IMR-90 (cell line): ENCODE results near the gene FBN1. TPM values are rescaled to one million over a fixed set of nuclear protein-coding genes. Genes with fewer than 3 reads are reported as not detected.

ENCODE experiments used
- ATAC-seq: fragments of 200-7000 bp; cut with Tn5 transposase; 2 replicates; pipeline ENCODE4 v1.9.1; 2020; ENCODE audit warnings: low read depth, mild to moderate bottlenecking, moderate library complexity
- BruUV-seq: library from RNA; stranded (reverse); fragments of 400-500 nt; replicated peaks from 2 replicates; lab custom pipeline; 2021; lab: Mats Ljungman, UMichigan
- CTCF ChIA-PET: fragments of 300-600 bp; formaldehyde crosslinking; extraction: SDS; loops from one replicate; lab custom pipeline; 2021; ENCODE audit warnings: antibody characterized with exemption; lab: Yijun Ruan, JAX
- POLR2A ChIA-PET: fragments of 300-600 bp; sonication (Branson Sonifier 250); formaldehyde crosslinking; loops from one replicate; lab custom pipeline; 2022; ENCODE audit warnings: antibody characterized with exemption; ENCODE audit not compliant: unreplicated experiment; lab: Charles Lee
- DNase-seq: peaks from one replicate; pipeline ENCODE4 v3.0.0; 2013
- H2AFZ ChIP-seq: replicated peaks from 2 replicates; pipeline ENCODE3; 2013; ENCODE audit warnings: low read length, mild to moderate bottlenecking; ENCODE audit not compliant: poor library complexity
- H2AK5ac ChIP-seq: 2 replicates; pipeline ENCODE4 v1.6.1; 2013; ENCODE audit warnings: low read depth, low read length, inconsistent platforms
- H2AK9ac ChIP-seq: replicated peaks from 2 replicates; pipeline ENCODE3; 2013; ENCODE audit warnings: mild to moderate bottlenecking, low read depth, low read length, moderate library complexity; ENCODE audit not compliant: poor library complexity
- H2BK120ac ChIP-seq: 2 replicates; pipeline ENCODE4 v1.6.1; 2013; ENCODE audit warnings: low read depth, low read length, inconsistent platforms
- H2BK15ac ChIP-seq: 3 replicates; pipeline ENCODE4 v1.6.1; 2013; ENCODE audit warnings: low read depth, low read length, inconsistent platforms
- H2BK20ac ChIP-seq: 2 replicates; pipeline ENCODE4 v1.6.1; 2013; ENCODE audit warnings: low read depth, mild to moderate bottlenecking, inconsistent platforms, low read length, moderate library complexity
- H2BK5ac ChIP-seq: 2 replicates; pipeline ENCODE4 v1.6.1; 2013; ENCODE audit warnings: mild to moderate bottlenecking, low read depth, low read length, inconsistent platforms; ENCODE audit not compliant: poor library complexity, severe bottlenecking
- H3K14ac ChIP-seq: replicated peaks from 2 replicates; pipeline ENCODE4 v1.6.1; 2013; ENCODE audit warnings: low read depth, low read length, inconsistent platforms
- H3K18ac ChIP-seq: 2 replicates; pipeline ENCODE4 v1.6.1; 2013; ENCODE audit warnings: low read depth, low read length, control low read depth
- H3K23ac ChIP-seq: 2 replicates; pipeline ENCODE4 v1.6.1; 2013; ENCODE audit warnings: low read depth, low read length, inconsistent platforms
- H3K27ac ChIP-seq: 2 replicates; pipeline ENCODE4 v1.5.1; 2013; ENCODE audit warnings: mild to moderate bottlenecking, control low read depth, low read length; ENCODE audit not compliant: insufficient read depth
- H3K27me3 ChIP-seq: 2 replicates; pipeline ENCODE4 v1.6.1; 2013; ENCODE audit warnings: low read length; ENCODE audit not compliant: control insufficient read depth, insufficient read depth
- H3K36me3 ChIP-seq: 2 replicates; pipeline ENCODE4 v1.6.1; 2013; ENCODE audit warnings: low read length, mixed read lengths; ENCODE audit not compliant: control insufficient read depth, insufficient read depth
- H3K4ac ChIP-seq: 2 replicates; pipeline ENCODE4 v1.6.1; 2013; ENCODE audit warnings: low read depth, low read length, inconsistent platforms
- H3K4me1 ChIP-seq: 2 replicates; pipeline ENCODE4 v1.6.1; 2013; ENCODE audit warnings: low read length, mixed read lengths; ENCODE audit not compliant: control insufficient read depth, insufficient read depth
- H3K4me2 ChIP-seq: 2 replicates; pipeline ENCODE4 v1.6.1; 2013; ENCODE audit warnings: low read depth, mild to moderate bottlenecking, control low read depth, low read length, moderate library complexity
- H3K4me3 ChIP-seq: 2 replicates; pipeline ENCODE4 v1.5.1; 2013; ENCODE audit warnings: low read depth, mild to moderate bottlenecking, control low read depth, low read length, moderate library complexity; ENCODE audit not compliant: insufficient read depth
- H3K56ac ChIP-seq: 2 replicates; pipeline ENCODE4 v1.6.1; 2013; ENCODE audit warnings: low read length, inconsistent platforms; ENCODE audit not compliant: insufficient read depth; ENCODE audit errors: extremely low read depth
- H3K79me1 ChIP-seq, 2 experiments: 2 replicates each; pipeline ENCODE4 v1.6.1; 2013; ENCODE audit warnings: low read length in 2 of 2, inconsistent platforms in 1 of 2, low read depth in 1 of 2
- H3K9ac ChIP-seq: 2 replicates; pipeline ENCODE4 v1.6.1; 2013; ENCODE audit warnings: low read depth, low read length, control low read depth
- H3K9me1 ChIP-seq: 2 replicates; pipeline ENCODE4 v1.6.1; 2013; ENCODE audit warnings: low read length, inconsistent platforms; ENCODE audit not compliant: insufficient read depth
- H3K9me3 ChIP-seq: 2 replicates; pipeline ENCODE4 v1.6.1; 2013; ENCODE audit warnings: low read length; ENCODE audit not compliant: control insufficient read depth, insufficient read depth
- H4K20me1 ChIP-seq: 2 replicates; pipeline ENCODE4 v1.6.1; 2013; ENCODE audit warnings: low read length, inconsistent platforms; ENCODE audit not compliant: insufficient read depth
- H4K5ac ChIP-seq: 2 replicates; pipeline ENCODE4 v1.6.1; 2013; ENCODE audit warnings: mild to moderate bottlenecking, low read depth, low read length, control low read depth
- H4K8ac ChIP-seq, 2 experiments: 2 replicates each; pipeline ENCODE4 v1.6.1; 2013; ENCODE audit warnings: low read depth in 2 of 2, low read length in 2 of 2, control low read depth in 1 of 2, inconsistent platforms in 1 of 2
- H4K91ac ChIP-seq: 2 replicates; pipeline ENCODE4 v1.6.1; 2013; ENCODE audit warnings: low read depth, low read length, inconsistent platforms; ENCODE audit not compliant: insufficient read depth
- CTCF ChIP-seq: conservative IDR thresholded peaks from 2 replicates; pipeline ENCODE4 v1.5.1; 2012; ENCODE audit warnings: mild to moderate bottlenecking, low read depth, low read length, improper control_type of control experiment
- MAFK ChIP-seq: IDR thresholded peaks from 2 replicates; pipeline ENCODE4 v1.6.1; 2012; ENCODE audit warnings: low read depth, low read length, improper control_type of control experiment
- MAZ ChIP-seq: IDR thresholded peaks from 2 replicates; pipeline ENCODE4 v1.6.1; 2012; ENCODE audit warnings: low read depth, mild to moderate bottlenecking, low read length, improper control_type of control experiment, moderate library complexity, borderline replicate concordance
- RAD21 ChIP-seq: IDR thresholded peaks from 2 replicates; pipeline ENCODE4 v1.6.1; 2012; ENCODE audit warnings: low read length, improper control_type of control experiment
- SMC3 ChIP-seq: fragments of 150-350 bp; IDR thresholded peaks from 2 replicates; pipeline ENCODE4 v1.6.1; 2016; ENCODE audit warnings: low read depth, mild to moderate bottlenecking, antibody characterized with exemption, low read length, moderate library complexity
- USF2 ChIP-seq: fragments of 150-350 bp; IDR thresholded peaks from 2 replicates; pipeline ENCODE4 v1.6.1; 2017; ENCODE audit warnings: mild to moderate bottlenecking, antibody characterized with exemption, low read length, low read depth
- WGBS, 2 experiments: methylation state at CpG; one replicate each; pipeline versions ENCODE4 v1.1.5 to v1.1.7; 2013; ENCODE audit warnings: missing lambda C conversion rate in 2 of 2; ENCODE audit not compliant: insufficient read length in 1 of 2; ENCODE audit errors: extremely low coverage in 2 of 2; 5-methylcytosine and 5-hydroxymethylcytosine counted together
- dilution Hi-C: fragments of 300-500 bp; cut with HindIII; formaldehyde crosslinking; loops from one replicate; pipeline ENCODE4 v1.14.3; 2018; ENCODE audit warnings: low sequenced_read_pairs; ENCODE audit not compliant: unreplicated experiment
- in situ Hi-C: fragments of 300-500 bp; cut with MboI; formaldehyde crosslinking; loops from 3 replicates; pipeline ENCODE4 v1.14.3; 2019; ENCODE audit warnings: low sequenced_read_pairs, inconsistent platforms, mixed read lengths
- intact Hi-C: fragments of 100-400 bp; cut with micrococcal nuclease; formaldehyde crosslinking; loops from 2 replicates; pipeline ENCODE4 v1.10.0; 2022
- polyA plus RNA-seq, 3 experiments: library from polyadenylated mRNA; depleted of rRNA; stranded (reverse); fragments of >200 nt; gene quantifications; 2 replicates each; pipeline ENCODE4 v1.2.3, GENCODE V29; 2012; ENCODE audit warnings: low replicate concordance in 1 of 3
- total RNA-seq: library from RNA; depleted of rRNA; stranded (reverse); fragments of >200 nt; gene quantifications from 2 replicates; pipeline ENCODE4 v1.2.3, GENCODE V29; 2012

Gene FBN1
- total and polyA plus RNA-seq, 2 of the 4 experiments (the other 2 are of a cell fraction), result 134 to 283 TPM

GRCh38 chr15:48652510-48653076, 7.1 kb upstream of the FBN1 start:
- Histone ChIP-seq H4K8ac (no peak overlapping the region), H2BK15ac (no peak overlapping the region), H3K36me3 (no peaks in the 10 kb centered on the region), H3K4ac (no peak overlapping the region), H4K5ac (no peak overlapping the region), H3K14ac (no peak overlapping the region), H4K20me1 (no peaks in the 10 kb centered on the region), H3K79me1 (no peaks in the 10 kb centered on the region), H2BK120ac (no peak overlapping the region), H3K9me3 (no peaks in the 10 kb centered on the region), H2AFZ (no peak overlapping the region), H3K9ac (no peak overlapping the region), H3K9me1 (no peaks in the 10 kb centered on the region), H2BK5ac (no peak overlapping the region), H3K4me1 (no peaks in the 10 kb centered on the region), H3K27ac (no peak overlapping the region), H2AK9ac (no peak overlapping the region), H3K23ac (no peak overlapping the region), H3K4me3 (no peak overlapping the region), H3K4me2 (no peak overlapping the region), H2BK20ac (no peak overlapping the region), H4K91ac (no peak overlapping the region), H2AK5ac (no peak overlapping the region), H3K18ac (no peak overlapping the region), H3K56ac (no peak overlapping the region), H3K27me3 (no peaks in the 10 kb centered on the region)
- CTCF ChIA-PET, result no interaction called here
- DNase-seq (no peak), ATAC-seq (no peak)
- dilution Hi-C loops, result no loop called here
- POLR2A ChIA-PET, result no interaction called here
- in situ Hi-C loops, result no loop called here
- 87% methylated on average over 3 of the region's 6 CpGs; no CpG with 5 or more reads in 1 of the 2 experiments for WGBS, 2 experiments
- BruUV-seq, result no TSS peak
- peak; percentile 62 for TF ChIP-seq MAFK
- TF ChIP-seq CTCF, result no peak
- no peak for TF ChIP-seq RAD21
- no peak for TF ChIP-seq USF2
- TF ChIP-seq MAZ, result no peak
- TF ChIP-seq SMC3, result no peak
- intact Hi-C loops, result no loop called here
